HL-60 (cell line): ENCODE measurements around the gene FAM89A.

Experiments
- DNase-seq, 2 experiments: peaks; one replicate each; pipeline ENCODE4 v3.0.0-alpha.2; 2010 to 2020; ENCODE audit warnings: low read depth in 1 of 2, low spot score in 1 of 2
- H3K27ac ChIP-seq: fragments of 250-450 bp; sonication (Bioruptor Pico); replicated peaks from 2 replicates; pipeline ENCODE4 v1.5.1; 2020; ENCODE audit warnings: mild to moderate bottlenecking, moderate library complexity
- H3K27me3 ChIP-seq: fragments of 250-450 bp; sonication (Bioruptor Pico); 2 replicates; pipeline ENCODE4 v1.5.1; 2021; ENCODE audit warnings: mild to moderate bottlenecking, moderate library complexity; ENCODE audit not compliant: insufficient read depth, poor library complexity, severe bottlenecking
- H3K4me3 ChIP-seq: replicated peaks from 2 replicates; pipeline ENCODE4 v1.5.1; 2011; ENCODE audit warnings: mild to moderate bottlenecking, control low read depth, low read length; ENCODE audit not compliant: insufficient read depth
- GABPA ChIP-seq: IDR thresholded peaks from 2 replicates; pipeline ENCODE4 v1.6.1; 2012; ENCODE audit warnings: low read depth
- POLR2AphosphoS5 ChIP-seq: IDR thresholded peaks from 2 replicates; pipeline ENCODE4 v1.6.1; 2012; ENCODE audit warnings: low read depth
- REST ChIP-seq: IDR thresholded peaks from 2 replicates; pipeline ENCODE4 v1.6.1; 2012; ENCODE audit warnings: low read depth; ENCODE audit not compliant: insufficient replicate concordance
- SPI1 ChIP-seq: IDR thresholded peaks from 2 replicates; pipeline ENCODE4 v1.6.1; 2012; ENCODE audit warnings: low read depth, mild to moderate bottlenecking, borderline replicate concordance
- TF ChIP-seq, protein P1 (sequence below): IDR thresholded peaks from one replicate; pipeline ENCODE4 v1.5.1; 2011; ENCODE audit warnings: low read length, control low read depth, inconsistent platforms; ENCODE audit not compliant: insufficient read depth

The FAM89A gene

GRCh38 chr1:231073331-231073730 is 33.3 kb upstream of the FAM89A start:
- no peaks in the 10 kb centered on the region for H3K27me3 ChIP-seq
- no peak for TF ChIP-seq REST
- TF ChIP-seq SPI1: no peak
- no peak for TF ChIP-seq POLR2AphosphoS5
- TF ChIP-seq GABPA: no peak
- TF ChIP-seq, protein P1, sequence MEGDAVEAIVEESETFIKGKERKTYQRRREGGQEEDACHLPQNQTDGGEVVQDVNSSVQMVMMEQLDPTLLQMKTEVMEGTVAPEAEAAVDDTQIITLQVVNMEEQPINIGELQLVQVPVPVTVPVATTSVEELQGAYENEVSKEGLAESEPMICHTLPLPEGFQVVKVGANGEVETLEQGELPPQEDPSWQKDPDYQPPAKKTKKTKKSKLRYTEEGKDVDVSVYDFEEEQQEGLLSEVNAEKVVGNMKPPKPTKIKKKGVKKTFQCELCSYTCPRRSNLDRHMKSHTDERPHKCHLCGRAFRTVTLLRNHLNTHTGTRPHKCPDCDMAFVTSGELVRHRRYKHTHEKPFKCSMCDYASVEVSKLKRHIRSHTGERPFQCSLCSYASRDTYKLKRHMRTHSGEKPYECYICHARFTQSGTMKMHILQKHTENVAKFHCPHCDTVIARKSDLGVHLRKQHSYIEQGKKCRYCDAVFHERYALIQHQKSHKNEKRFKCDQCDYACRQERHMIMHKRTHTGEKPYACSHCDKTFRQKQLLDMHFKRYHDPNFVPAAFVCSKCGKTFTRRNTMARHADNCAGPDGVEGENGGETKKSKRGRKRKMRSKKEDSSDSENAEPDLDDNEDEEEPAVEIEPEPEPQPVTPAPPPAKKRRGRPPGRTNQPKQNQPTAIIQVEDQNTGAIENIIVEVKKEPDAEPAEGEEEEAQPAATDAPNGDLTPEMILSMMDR: no peak
- DNase-seq: no peak
- no peak overlapping the region for H3K4me3 ChIP-seq
- no peak overlapping the region for H3K27ac ChIP-seq

DNA sequence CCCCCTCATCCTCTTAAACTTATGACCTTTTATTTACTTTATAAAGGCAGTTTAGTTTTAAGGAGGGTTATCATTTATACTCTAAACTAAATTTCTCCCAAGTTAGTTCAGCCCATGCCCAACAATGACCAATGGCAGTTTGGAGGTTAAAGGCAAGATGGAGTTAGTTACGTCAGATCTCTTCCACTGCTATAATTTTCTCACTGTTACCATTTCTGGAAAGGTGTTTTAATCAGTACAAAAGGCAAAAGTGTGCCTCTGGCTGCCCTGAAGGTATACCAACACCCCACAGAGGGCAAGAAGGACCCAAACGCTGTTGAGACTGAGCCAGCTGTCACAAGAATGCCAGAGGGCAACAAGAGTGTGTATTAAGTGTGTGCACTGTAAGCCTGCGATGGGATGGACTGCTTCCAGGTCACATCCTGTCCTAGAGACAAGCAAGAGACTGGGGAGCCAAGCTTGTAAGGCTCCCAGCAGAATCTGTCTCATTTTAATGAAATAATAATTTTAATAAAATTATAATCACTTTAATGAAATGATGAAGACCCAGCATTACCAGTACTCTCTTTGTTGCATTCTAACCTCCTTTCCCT is 32.5 kb upstream of the FAM89A start:
- Histone ChIP-seq H3K4me3 (no peak overlapping the region), H3K27me3 (no peaks in the 10 kb centered on the region), H3K27ac (no peak overlapping the region)
- TF ChIP-seq SPI1 (no peak), GABPA (no peak), REST (no peak), POLR2AphosphoS5 (no peak)
- TF ChIP-seq, protein P1: no peak
- DNase-seq: no peak

GRCh38 chr1:231072041-231072440 is 32.0 kb upstream of the FAM89A start:
- no peaks in the 10 kb centered on the region for H3K27me3 ChIP-seq
- TF ChIP-seq SPI1: no peak
- TF ChIP-seq, protein P1: no peak
- TF ChIP-seq GABPA: no peak
- TF ChIP-seq POLR2AphosphoS5: no peak
- TF ChIP-seq REST: no peak

More at GRCh38 chr1:231072041-231072440, 32.0 kb upstream of the FAM89A start:
- Histone ChIP-seq H3K4me3 (no peak overlapping the region), H3K27ac (no peak overlapping the region)
- DNase-seq: no peak
